ENCODE results near the gene SORCS2. TPM values are rescaled to one million over a fixed set of nuclear protein-coding genes. Genes with fewer than 3 reads are reported as not detected.
A peak's percentile ranks its signal among the peaks of the same experiment; 100 is the strongest.

The SORCS2 gene
- total RNA-seq, 6 experiments from 2014 or later, result 0.18 to 6.2 (median 3.1) TPM

DNA sequence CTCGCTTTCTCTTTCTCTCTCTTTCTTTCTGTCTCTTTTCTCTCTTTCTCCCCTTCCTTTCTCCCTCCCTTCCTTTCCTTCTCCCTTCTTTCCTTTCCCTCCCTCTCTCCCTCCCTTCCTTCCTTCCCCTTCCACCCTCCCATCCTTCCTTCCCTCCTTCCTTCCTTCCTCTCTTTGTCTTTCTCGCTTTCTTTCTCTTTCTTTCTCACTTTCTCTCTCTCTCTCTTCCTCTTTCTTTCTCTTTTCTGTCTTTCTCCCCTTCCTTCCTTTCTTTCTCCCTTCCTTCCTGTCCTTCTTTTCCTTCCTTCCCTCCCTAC, 2.1 kb upstream of the SORCS2 start:
- no peak overlapping the region for H3K4me3 ChIP-seq
- DNase-seq (no peak), ATAC-seq (no peak)
- no peak for TF ChIP-seq CTCF (IDR thresholded peaks at IDR 0.05)
- no peak for TF ChIP-seq POLR2A (IDR thresholded peaks at IDR 0.05)
- peaks cover 0 to 14% (median 0%) of the 10 kb centered on the region in 4 donors for H3K4me1 ChIP-seq
- H3K27ac ChIP-seq, result no peak overlapping the region
- no peaks in the 10 kb centered on the region for H3K27me3 ChIP-seq
- H3K36me3 ChIP-seq, result no peaks in the 10 kb centered on the region
- no peaks in the 10 kb centered on the region for H3K9me3 ChIP-seq
- intact Hi-C loops (cut with DNase I), result loop anchor here (5.0 to 10.0 kb wide), 3 partner anchors 107 to 605 kb away; no protein-coding TSS in a partner anchor
- 69% methylated on average over 2 of the region's 2 CpGs for WGBS (ENCODE audit: insufficient coverage, low coverage, low lambda C conversion rate, missing lambda C conversion rate)

- Histone ChIP-seq H3K36me3 (no peaks in the 10 kb centered on the region), H3K4me1 (peaks cover 0 to 14% (median 0%) of the 10 kb centered on the region in 4 donors), H3K27me3 (no peaks in the 10 kb centered on the region), H3K9me3 (no peaks in the 10 kb centered on the region), H3K4me3 (no peak overlapping the region), H3K27ac (no peak overlapping the region)
- ATAC-seq (no peak), DNase-seq (peak in 1 of 3 donors; percentile 33)
- 67% methylated on average over 6 of the region's 11 CpGs for WGBS (ENCODE audit: insufficient coverage, low coverage, low lambda C conversion rate, missing lambda C conversion rate)
- no peak for TF ChIP-seq POLR2A (IDR thresholded peaks at IDR 0.05)
- no peak for TF ChIP-seq CTCF (IDR thresholded peaks at IDR 0.05)
- intact Hi-C loops (cut with DNase I), result loop anchor here (5.0 to 10.0 kb wide), 3 partner anchors 106 to 604 kb away; no protein-coding TSS in a partner anchor
Measured at GRCh38 chr4:7190691-7191545, 1.4 kb upstream of the SORCS2 start.

DNA sequence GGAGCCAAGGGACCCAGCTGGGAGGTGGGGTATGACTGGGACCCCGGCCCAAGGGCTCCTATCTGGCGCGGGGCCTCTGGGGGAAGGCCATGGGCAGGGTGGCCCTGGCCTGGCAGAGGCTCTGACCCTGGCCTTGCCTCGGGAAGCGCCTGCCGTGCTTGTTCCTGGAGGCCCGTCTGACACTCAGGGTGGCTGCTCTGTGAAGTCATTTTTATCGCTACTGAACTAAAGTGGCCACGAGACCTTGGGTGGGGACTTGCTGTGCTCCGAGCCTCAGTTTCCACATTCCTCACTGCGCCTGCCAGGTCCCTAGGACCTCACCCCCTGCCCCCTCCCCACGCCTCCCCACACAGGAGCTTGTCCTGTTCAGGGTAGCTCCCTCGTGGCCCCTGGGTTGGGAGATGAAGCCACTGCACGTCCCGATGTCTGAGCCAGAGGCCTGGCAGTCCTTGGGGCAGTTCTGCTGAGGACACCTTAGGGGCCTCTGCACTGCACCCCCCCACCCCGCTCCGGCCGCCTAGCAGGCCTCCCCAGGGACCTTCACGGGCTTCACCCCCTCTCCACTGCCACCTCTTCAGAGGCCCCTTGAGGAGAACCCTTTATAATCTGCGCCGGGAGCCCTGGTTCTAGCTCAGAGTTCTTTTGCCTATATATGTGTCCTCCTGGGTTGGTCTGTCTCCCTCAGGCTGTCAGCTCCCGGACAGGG, 639 bp upstream of the SORCS2 start:
- no peak for TF ChIP-seq CTCF (IDR thresholded peaks at IDR 0.05)
- TF ChIP-seq POLR2A (IDR thresholded peaks at IDR 0.05), result no peak
- H3K9me3 ChIP-seq, result no peaks in the 10 kb centered on the region
- no peaks in the 10 kb centered on the region for H3K36me3 ChIP-seq
- intact Hi-C loops (cut with DNase I), result loop anchor here (5.0 to 10.0 kb wide), 3 partner anchors 106 to 603 kb away; no protein-coding TSS in a partner anchor
- peaks cover 0 to 14% (median 0%) of the 10 kb centered on the region in 4 donors for H3K4me1 ChIP-seq
- ATAC-seq, result no peak
- no peaks in the 10 kb centered on the region for H3K27me3 ChIP-seq
- no peak overlapping the region for H3K4me3 ChIP-seq
- H3K27ac ChIP-seq, result no peak overlapping the region
- DNase-seq, result peak in 1 of 3 donors; percentile 42
- 21% methylated on average over 4 of the region's 22 CpGs for WGBS (ENCODE audit: insufficient coverage, low coverage, low lambda C conversion rate, missing lambda C conversion rate)

DNA sequence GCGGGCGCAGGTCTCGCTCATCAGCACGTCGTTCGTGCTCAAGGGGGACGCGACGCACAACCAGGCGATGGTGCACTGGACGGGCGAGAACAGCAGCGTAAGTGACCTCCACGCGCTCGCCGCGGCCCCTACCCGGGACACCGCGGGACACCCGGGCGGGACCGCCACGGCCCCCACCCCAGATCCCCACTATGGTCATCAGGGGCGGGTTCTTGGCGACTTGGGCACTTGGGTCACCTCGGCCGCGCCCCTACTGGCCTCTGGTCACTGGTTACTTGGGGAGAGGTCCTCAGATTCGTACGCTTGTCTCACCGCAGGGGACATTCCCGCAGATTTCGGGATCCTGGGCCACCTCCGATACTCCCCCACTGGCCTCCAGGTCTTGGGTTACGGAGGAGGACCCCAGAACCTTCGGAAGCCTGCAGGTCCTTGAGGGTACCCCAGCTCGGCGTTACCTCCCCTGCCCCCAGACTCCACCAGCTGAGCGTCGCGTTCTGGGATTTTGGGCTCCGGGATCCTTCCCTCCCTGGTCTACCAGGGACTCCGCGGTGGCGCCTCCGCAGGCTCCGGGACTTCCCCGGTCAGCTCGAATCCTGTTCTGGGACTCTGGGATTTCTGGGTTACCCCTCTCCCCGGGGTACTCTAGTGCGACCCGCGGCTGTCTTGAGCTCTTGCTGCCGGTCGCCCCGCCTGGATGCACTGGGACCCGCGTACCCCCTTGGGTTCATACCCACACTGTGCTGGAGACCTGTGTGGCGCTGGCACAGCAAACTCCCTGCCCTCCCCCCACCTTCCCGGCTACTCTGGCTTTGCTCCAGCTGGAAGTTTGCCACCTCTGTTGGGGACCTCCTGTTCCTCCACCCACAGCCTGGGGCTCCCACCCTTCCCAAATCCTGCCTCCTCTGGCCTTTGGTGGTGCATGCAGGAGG, 956 bp downstream of the SORCS2 start:
- H3K9me3 ChIP-seq, result no peaks in the 10 kb centered on the region
- DNase-seq (peak in 1 of 3 donors; percentile 52), ATAC-seq (peak; percentile 6 to 40 (median 34))
- peak overlapping the region; percentile 46 to 50 (median 47) for H3K4me3 ChIP-seq
- intact Hi-C loops (cut with DNase I), result loop anchor here (5.0 to 10.0 kb wide), 3 partner anchors 104 to 602 kb away; no protein-coding TSS in a partner anchor
- 0% methylated on average over 7 of the region's 62 CpGs for WGBS (ENCODE audit: insufficient coverage, low coverage, low lambda C conversion rate, missing lambda C conversion rate)
- peaks cover 0 to 14% (median 0%) of the 10 kb centered on the region in 4 donors for H3K4me1 ChIP-seq
- H3K36me3 ChIP-seq, result no peaks in the 10 kb centered on the region
- no peaks in the 10 kb centered on the region for H3K27me3 ChIP-seq
- H3K27ac ChIP-seq, result no peak overlapping the region
- TF ChIP-seq CTCF (IDR thresholded peaks at IDR 0.05), result no peak
- TF ChIP-seq POLR2A (IDR thresholded peaks at IDR 0.05), result no peak

Measured in right lobe of liver (tissue), 6 donors.